GM23338 (cell line): Measurements from ENCODE around the gene BMAL1. TPM values are rescaled to one million over a fixed set of nuclear protein-coding genes. Genes with fewer than 3 reads are reported as not detected.

Experiments used
- ATAC-seq: fragments of 200-7000 bp; cut with Tn5 transposase; 3 replicates; pipeline ENCODE4 v1.9.1; 2020
- DNase-seq: peaks from one replicate; pipeline ENCODE4 v3.0.0-alpha.2; 2015; ENCODE audit warnings: low spot score
- H2AFZ ChIP-seq: fragments of 200-600 bp; sonication (generic); 2 replicates; pipeline ENCODE4 v1.8.0; 2016; ENCODE audit warnings: antibody characterized with exemption, mild to moderate bottlenecking, moderate library complexity
- H3F3A ChIP-seq: fragments of 200-600 bp; sonication (generic); replicated peaks from 2 replicates; pipeline ENCODE4 v1.8.0; 2017; ENCODE audit warnings: antibody characterized with exemption, mixed run types, low read depth
- H3K27ac ChIP-seq: fragments of 200-600 bp; sonication (generic); 2 replicates; pipeline ENCODE4 v1.6.1; 2016; ENCODE audit warnings: low read depth
- H3K27me3 ChIP-seq: fragments of 200-600 bp; sonication (generic); 2 replicates; pipeline ENCODE4 v1.8.0; 2016; ENCODE audit warnings: mild to moderate bottlenecking, mixed run types, moderate library complexity; ENCODE audit not compliant: insufficient read depth
- H3K36me3 ChIP-seq: fragments of 200-600 bp; sonication (generic); 2 replicates; pipeline ENCODE4 v1.8.0; 2016; ENCODE audit warnings: mild to moderate bottlenecking; ENCODE audit not compliant: insufficient read depth
- H3K4me1 ChIP-seq: fragments of 200-600 bp; sonication (generic); 2 replicates; pipeline ENCODE4 v1.8.0; 2016; ENCODE audit warnings: mild to moderate bottlenecking, moderate library complexity; ENCODE audit not compliant: insufficient read depth
- H3K4me2 ChIP-seq: fragments of 200-600 bp; sonication (generic); 2 replicates; pipeline ENCODE4 v1.7.1; 2017; ENCODE audit warnings: mixed run types
- H3K4me3 ChIP-seq: fragments of 200-600 bp; sonication (generic); 2 replicates; pipeline ENCODE4 v1.6.1; 2016; ENCODE audit warnings: mixed run types
- H3K79me2 ChIP-seq: fragments of 200-600 bp; sonication (generic); replicated peaks from 2 replicates; pipeline ENCODE4 v1.8.0; 2017; ENCODE audit warnings: mild to moderate bottlenecking; ENCODE audit not compliant: insufficient read depth
- H3K9me2 ChIP-seq: fragments of 200-600 bp; sonication (generic); 2 replicates; pipeline ENCODE4 v1.8.0; 2017; ENCODE audit not compliant: insufficient read depth
- H4K20me1 ChIP-seq: fragments of 200-600 bp; sonication (generic); replicated peaks from 2 replicates; pipeline ENCODE4 v1.8.0; 2017; ENCODE audit warnings: mild to moderate bottlenecking; ENCODE audit not compliant: insufficient read depth
- H3K27ac Mint-ChIP-seq: 2 replicates; pipeline ENCODE4 v1.8.0; 2020; ENCODE audit warnings: inconsistent platforms, mild to moderate bottlenecking, moderate library complexity, mixed read lengths
- H3K27me3 Mint-ChIP-seq: 3 replicates; pipeline ENCODE4 v1.8.0; 2022; ENCODE audit warnings: low read depth, mild to moderate bottlenecking, moderate library complexity, mixed read lengths, inconsistent platforms; ENCODE audit not compliant: insufficient read depth, poor library complexity
- H3K36me3 Mint-ChIP-seq: 3 replicates; pipeline ENCODE4 v1.8.0; 2021; ENCODE audit warnings: low read depth, mild to moderate bottlenecking, inconsistent platforms, moderate library complexity, mixed read lengths
- H3K4me1 Mint-ChIP-seq: 3 replicates; pipeline ENCODE4 v1.8.0; 2020; ENCODE audit warnings: mild to moderate bottlenecking, inconsistent platforms, mixed read lengths
- H3K4me3 Mint-ChIP-seq: 3 replicates; pipeline ENCODE4 v1.8.0; 2021; ENCODE audit warnings: moderate library complexity, mild to moderate bottlenecking, inconsistent platforms, mixed read lengths
- H3K9me3 Mint-ChIP-seq: 3 replicates; pipeline ENCODE4 v1.8.0; 2020; ENCODE audit warnings: moderate library complexity, mild to moderate bottlenecking, inconsistent platforms, mixed read lengths
- CREB1 ChIP-seq: fragments of 250-450 bp; sonication (Bioruptor Pico); IDR thresholded peaks from 2 replicates; pipeline ENCODE4 v1.5.0; 2020; ENCODE audit warnings: low read depth, mild to moderate bottlenecking, moderate library complexity
- ETS1 ChIP-seq: IDR thresholded peaks from 2 replicates; pipeline ENCODE4 v1.6.1; 2016; ENCODE audit warnings: antibody characterized with exemption
- EZH2 ChIP-seq: fragments of 200-600 bp; sonication (generic); IDR thresholded peaks from one replicate; pipeline ENCODE4 v1.8.0; 2017; ENCODE audit warnings: antibody characterized with exemption, mild to moderate bottlenecking, low read depth; ENCODE audit not compliant: unreplicated experiment
- EZH2phosphoT487 ChIP-seq: fragments of 200-600 bp; sonication (generic); IDR thresholded peaks from one replicate; pipeline ENCODE4 v1.8.1; 2018; ENCODE audit warnings: antibody characterized with exemption; ENCODE audit not compliant: unreplicated experiment
- JUNB ChIP-seq: IDR thresholded peaks from one replicate; pipeline ENCODE4 v1.6.1; 2016; ENCODE audit warnings: antibody characterized with exemption; ENCODE audit not compliant: unreplicated experiment
- POLR2AphosphoS5 ChIP-seq: IDR thresholded peaks from 2 replicates; pipeline ENCODE4 v1.6.1; 2016; ENCODE audit warnings: antibody characterized with exemption, low read depth
- STAT1 ChIP-seq: IDR thresholded peaks from one replicate; pipeline ENCODE4 v1.6.1; 2016; ENCODE audit warnings: antibody characterized with exemption; ENCODE audit not compliant: unreplicated experiment
- ZNF114 ChIP-seq: fragments of 250-450 bp; sonication (Bioruptor Pico); IDR thresholded peaks from 2 replicates; pipeline ENCODE4 v1.5.0; 2020; ENCODE audit warnings: mild to moderate bottlenecking, moderate library complexity
- ZNF331 ChIP-seq: fragments of 250-450 bp; sonication (Bioruptor Pico); IDR thresholded peaks from 2 replicates; pipeline ENCODE4 v1.5.0; 2020; ENCODE audit warnings: low read depth, mild to moderate bottlenecking, moderate library complexity
- polyA plus RNA-seq: library from polyadenylated mRNA; unstranded; fragments of >200 nt; fragmentation: Nextera tagmentation; extraction: Ambion mirVana; gene quantifications from 2 replicates; pipeline ENCODE4 v1.2.1, GENCODE V29; 2016
- total RNA-seq: library from RNA; depleted of rRNA; stranded (reverse); fragments of >200 nt; shearing (Covaris generic); gene quantifications from 2 replicates; pipeline ENCODE4 v1.2.3, GENCODE V29; 2014
- TF ChIP-seq, protein P1 (sequence below): IDR thresholded peaks from one replicate; pipeline ENCODE4 v1.6.1; 2018; ENCODE audit warnings: antibody characterized with exemption; ENCODE audit not compliant: unreplicated experiment

BMAL1 gene
- total and polyA plus RNA-seq, 2 experiments from 2014 or later, result 5.1 to 7.2 TPM

DNA sequence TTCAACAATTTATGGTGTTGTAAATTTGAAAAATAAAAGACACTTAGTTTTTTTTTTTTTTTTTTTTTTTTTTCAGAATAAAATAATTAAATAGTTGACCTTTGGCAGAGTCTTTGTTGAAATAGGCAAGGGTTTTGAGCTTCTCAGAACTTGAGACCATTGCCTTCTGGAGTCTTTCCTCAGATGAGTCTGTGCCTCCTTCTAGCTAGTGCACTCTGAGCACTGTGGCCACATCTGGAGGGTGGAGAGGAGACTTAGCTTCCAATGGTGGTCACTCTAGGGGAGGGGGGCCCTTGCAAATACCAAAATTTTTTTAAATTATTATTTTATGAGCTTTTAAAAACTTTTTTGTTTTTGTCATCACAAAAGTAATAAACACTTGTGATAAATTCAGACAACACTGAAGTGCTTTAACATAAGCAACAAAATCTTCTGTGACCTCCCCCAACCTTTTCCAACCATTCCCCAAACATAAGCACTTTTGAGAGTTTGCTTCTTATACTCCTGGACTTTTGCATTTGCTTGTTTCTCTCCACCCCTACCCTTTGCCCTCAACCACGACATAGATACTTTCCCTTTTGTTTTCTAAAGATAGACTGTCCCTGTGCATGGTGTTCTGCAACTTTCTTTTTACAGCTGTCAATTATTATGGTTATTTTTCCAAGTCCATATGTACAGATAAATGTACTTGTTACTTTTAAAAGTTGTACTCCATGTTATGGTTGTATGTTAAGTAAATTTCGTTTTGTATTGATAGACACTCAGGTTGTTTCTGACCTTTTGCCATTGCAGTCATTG is 41.1 kb downstream of the BMAL1 start:
- H3K27me3 Mint-ChIP-seq, result peaks cover 7% of the 10 kb centered on the region
- no peak for TF ChIP-seq STAT1
- TF ChIP-seq EZH2, result no peak
- no peak for TF ChIP-seq ZNF331
- no peak for TF ChIP-seq CREB1 (CRISPR knock-in tag)
- TF ChIP-seq JUNB, result no peak
- no peak for TF ChIP-seq POLR2AphosphoS5
- no peak for TF ChIP-seq ETS1
- TF ChIP-seq, protein P1, sequence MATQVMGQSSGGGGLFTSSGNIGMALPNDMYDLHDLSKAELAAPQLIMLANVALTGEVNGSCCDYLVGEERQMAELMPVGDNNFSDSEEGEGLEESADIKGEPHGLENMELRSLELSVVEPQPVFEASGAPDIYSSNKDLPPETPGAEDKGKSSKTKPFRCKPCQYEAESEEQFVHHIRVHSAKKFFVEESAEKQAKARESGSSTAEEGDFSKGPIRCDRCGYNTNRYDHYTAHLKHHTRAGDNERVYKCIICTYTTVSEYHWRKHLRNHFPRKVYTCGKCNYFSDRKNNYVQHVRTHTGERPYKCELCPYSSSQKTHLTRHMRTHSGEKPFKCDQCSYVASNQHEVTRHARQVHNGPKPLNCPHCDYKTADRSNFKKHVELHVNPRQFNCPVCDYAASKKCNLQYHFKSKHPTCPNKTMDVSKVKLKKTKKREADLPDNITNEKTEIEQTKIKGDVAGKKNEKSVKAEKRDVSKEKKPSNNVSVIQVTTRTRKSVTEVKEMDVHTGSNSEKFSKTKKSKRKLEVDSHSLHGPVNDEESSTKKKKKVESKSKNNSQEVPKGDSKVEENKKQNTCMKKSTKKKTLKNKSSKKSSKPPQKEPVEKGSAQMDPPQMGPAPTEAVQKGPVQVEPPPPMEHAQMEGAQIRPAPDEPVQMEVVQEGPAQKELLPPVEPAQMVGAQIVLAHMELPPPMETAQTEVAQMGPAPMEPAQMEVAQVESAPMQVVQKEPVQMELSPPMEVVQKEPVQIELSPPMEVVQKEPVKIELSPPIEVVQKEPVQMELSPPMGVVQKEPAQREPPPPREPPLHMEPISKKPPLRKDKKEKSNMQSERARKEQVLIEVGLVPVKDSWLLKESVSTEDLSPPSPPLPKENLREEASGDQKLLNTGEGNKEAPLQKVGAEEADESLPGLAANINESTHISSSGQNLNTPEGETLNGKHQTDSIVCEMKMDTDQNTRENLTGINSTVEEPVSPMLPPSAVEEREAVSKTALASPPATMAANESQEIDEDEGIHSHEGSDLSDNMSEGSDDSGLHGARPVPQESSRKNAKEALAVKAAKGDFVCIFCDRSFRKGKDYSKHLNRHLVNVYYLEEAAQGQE, result no peak

GRCh38 chr11:13320688-13321087 is 43.1 kb downstream of the BMAL1 start:
- peaks cover 4% of the 10 kb centered on the region for H3K27me3 Mint-ChIP-seq
- no peak overlapping the region for H3K27ac Mint-ChIP-seq
- peaks cover 6% of the 10 kb centered on the region for H3K4me1 Mint-ChIP-seq
- Histone ChIP-seq H3K27me3 (no peaks in the 10 kb centered on the region), H3K4me3 (no peak overlapping the region), H3F3A (no peaks in the 10 kb centered on the region), H2AFZ (no peak overlapping the region), H3K9me2 (no peaks in the 10 kb centered on the region), H3K4me1 (no peaks in the 10 kb centered on the region), H4K20me1 (no peaks in the 10 kb centered on the region; the same call in 1 of the 2 replicates), H3K79me2 (peaks cover 6% of the 10 kb centered on the region; the same call in 1 of the 2 replicates), H3K27ac (no peak overlapping the region), H3K36me3 (no peaks in the 10 kb centered on the region), H3K4me2 (no peak overlapping the region)
- DNase-seq (no peak), ATAC-seq (no peak)
- H3K36me3 Mint-ChIP-seq, result no peaks in the 10 kb centered on the region
- no peak overlapping the region for H3K4me3 Mint-ChIP-seq
- H3K9me3 Mint-ChIP-seq, result no peaks in the 10 kb centered on the region
- TF ChIP-seq ETS1 (no peak), CREB1 (CRISPR knock-in tag) (no peak), JUNB (no peak), EZH2phosphoT487 (no peak), POLR2AphosphoS5 (no peak), EZH2 (no peak), STAT1 (no peak), ZNF331 (no peak), ZNF114 (CRISPR knock-in tag) (no peak)
- TF ChIP-seq, protein P1, result no peak

More for the DNA sequence above, 41.1 kb downstream of the BMAL1 start:
- peaks cover 6% of the 10 kb centered on the region; the same call in 1 of the 2 replicates for H3K79me2 ChIP-seq
- no peak for ATAC-seq
- H3K27ac ChIP-seq, result no peak overlapping the region
- no peak overlapping the region for H2AFZ ChIP-seq
- Mint-ChIP-seq H3K27ac (no peak overlapping the region), H3K9me3 (no peaks in the 10 kb centered on the region), H3K4me1 (peaks cover 13% of the 10 kb centered on the region), H3K4me3 (no peak overlapping the region), H3K36me3 (no peaks in the 10 kb centered on the region)
- H3K4me3 ChIP-seq, result no peak overlapping the region
- no peaks in the 10 kb centered on the region for H3K27me3 ChIP-seq
- no peaks in the 10 kb centered on the region for H3K36me3 ChIP-seq
- H3K4me1 ChIP-seq, result no peaks in the 10 kb centered on the region
- H3K4me2 ChIP-seq, result no peak overlapping the region
- DNase-seq, result no peak
- no peaks in the 10 kb centered on the region; the same call in 1 of the 2 replicates for H4K20me1 ChIP-seq
- H3K9me2 ChIP-seq, result no peaks in the 10 kb centered on the region
- H3F3A ChIP-seq, result no peaks in the 10 kb centered on the region
